GM21381 (cell line): ENCODE results near the gene WDR64.

ENCODE experiments used
- ATAC-seq: cut with Tn5 transposase; IDR thresholded peaks from one replicate; pipeline ENCODE4 v1.9.1; 2021; ENCODE audit warnings: mild to moderate bottlenecking, moderate library complexity; ENCODE audit not compliant: unreplicated experiment

WDR64 gene

GRCh38 chr1:241630899-241631298 is 21.2 kb upstream of the WDR64 start:
- ATAC-seq = no peak

GRCh38 chr1:241631674-241632073 is 20.4 kb upstream of the WDR64 start:
- no peak for ATAC-seq

GRCh38 chr1:241632987-241633386 is 19.1 kb upstream of the WDR64 start:
- no peak for ATAC-seq

GRCh38 chr1:241635556-241636152 is 16.4 kb upstream of the WDR64 start:
- no peak for ATAC-seq

GRCh38 chr1:241636291-241636690 is 15.8 kb upstream of the WDR64 start:
- no peak for ATAC-seq

GRCh38 chr1:241637046-241637590 is 15.0 kb upstream of the WDR64 start:
- no peak for ATAC-seq

GRCh38 chr1:241637604-241638003 is 14.5 kb upstream of the WDR64 start:
- no peak for ATAC-seq

GRCh38 chr1:241638099-241638682 is 13.9 kb upstream of the WDR64 start:
- ATAC-seq = no peak

- no peak for ATAC-seq
Observed at GRCh38 chr1:241638909-241639622, 13.0 kb upstream of the WDR64 start.

- ATAC-seq = peak; percentile 49
Observed at GRCh38 chr1:241639623-241640148, 12.4 kb upstream of the WDR64 start.

GRCh38 chr1:241640149-241640866 is 11.8 kb upstream of the WDR64 start, which contains the start of the genes CHML and OPN3:
Gene CHML, minus strand, starts transcription at chr1:241640369. Its CDS starts 4,603 bp downstream, at chr1:241635766.
Gene OPN3, minus strand, starts transcription at chr1:241640369. Its CDS starts 115 bp downstream, at chr1:241640254.
- peak; percentile 90 for ATAC-seq

GRCh38 chr1:241640867-241641622 is 11.0 kb upstream of the WDR64 start:
- ATAC-seq = no peak

GRCh38 chr1:241641773-241642592 is 10.1 kb upstream of the WDR64 start:
- ATAC-seq = no peak

- no peak for ATAC-seq
Observed at GRCh38 chr1:241642593-241642944, 9.5 kb upstream of the WDR64 start.

- ATAC-seq = no peak
Observed at GRCh38 chr1:241644259-241644658, 7.8 kb upstream of the WDR64 start.

- ATAC-seq = no peak
Observed at GRCh38 chr1:241645199-241645598, 6.9 kb upstream of the WDR64 start.

GRCh38 chr1:241646201-241646600 is 5.9 kb upstream of the WDR64 start:
- ATAC-seq = no peak

- no peak for ATAC-seq
Observed at GRCh38 chr1:241647658-241648057, 4.4 kb upstream of the WDR64 start.

- no peak for ATAC-seq
Observed at GRCh38 chr1:241648159-241648558, 3.9 kb upstream of the WDR64 start.
